NCI-H524 (cell line): Measurements from ENCODE around the gene MAL.
"Not testable (repeated sequence)": the region's sequence is repeated elsewhere in the genome, so short reads cannot be mapped to it uniquely, and the experiment has no call there.

Experiments used
- DNase-seq, 2 experiments: peaks; one replicate each; lab custom pipeline; 2025; lab: John Stamatoyannopoulos, UW

Gene MAL

GRCh38 chr2:95098273-95098672, 72.8 kb downstream of the MAL start:
- not testable (repeated sequence) for DNase-seq

GRCh38 chr2:95099910-95100309, 74.4 kb downstream of the MAL start:
- no peak for DNase-seq
